Measurements from ENCODE around the gene COX18. TPM values are rescaled to one million over a fixed set of nuclear protein-coding genes. Genes with fewer than 3 reads are reported as not detected.

COX18 gene
- total RNA-seq, 2 experiments from 2014 or later = 25.7 to 26.8 TPM

- Mint-ChIP-seq H3K27me3 (peaks cover 10% of the 10 kb centered on the region), H3K4me1 (ENCODE audit: low read depth) (no peaks in the 10 kb centered on the region), H3K9me3 (peaks cover 3% of the 10 kb centered on the region), H3K36me3 (ENCODE audit: low read depth) (no peaks in the 10 kb centered on the region), H3K4me3 (no peak overlapping the region), H3K27ac (no peak overlapping the region)
- ChIA-PET CTCF (no interaction called here), POLR2A (no interaction called here)
- ATAC-seq = no peak
- TF ChIP-seq CTCF (IDR thresholded peaks at IDR 0.05) = no peak
- no peak for DNase-seq
- intact Hi-C loops (cut with micrococcal nuclease) = no loop called here
These were observed 57.9 kb downstream of the COX18 start for GRCh38 chr4:73011629-73011985.

GRCh38 chr4:73010789-73011628 lies 58.5 kb downstream of the COX18 start:
- intact Hi-C loops (cut with micrococcal nuclease) = no loop called here
- no peak for TF ChIP-seq CTCF (IDR thresholded peaks at IDR 0.05)
- H3K9me3 Mint-ChIP-seq = peaks cover 3% of the 10 kb centered on the region
- no peaks in the 10 kb centered on the region for H3K4me1 Mint-ChIP-seq (ENCODE audit: low read depth)
- POLR2A ChIA-PET = interaction anchor here (0.7 kb wide), 1 partner anchor 8 kb away, joined by 3 read pairs; no protein-coding TSS in a partner anchor
- peaks cover 10% of the 10 kb centered on the region for H3K27me3 Mint-ChIP-seq
- DNase-seq (no peak), ATAC-seq (no peak)
- H3K27ac Mint-ChIP-seq = no peak overlapping the region
- H3K4me3 Mint-ChIP-seq = no peak overlapping the region
- CTCF ChIA-PET = no interaction called here
- H3K36me3 Mint-ChIP-seq (ENCODE audit: low read depth) = no peaks in the 10 kb centered on the region

GRCh38 chr4:73007526-73008100 lies 61.9 kb downstream of the COX18 start:
- no peaks in the 10 kb centered on the region for H3K4me1 Mint-ChIP-seq (ENCODE audit: low read depth)
- peaks cover 22% of the 10 kb centered on the region for H3K27me3 Mint-ChIP-seq
- intact Hi-C loops (cut with micrococcal nuclease) = no loop called here
- no peak for TF ChIP-seq CTCF (IDR thresholded peaks at IDR 0.05)
- H3K4me3 Mint-ChIP-seq = no peak overlapping the region
- no peak overlapping the region for H3K27ac Mint-ChIP-seq
- no peak for ATAC-seq
- ChIA-PET POLR2A (no interaction called here), CTCF (no interaction called here)
- no peak for DNase-seq
- no peaks in the 10 kb centered on the region for H3K36me3 Mint-ChIP-seq (ENCODE audit: low read depth)
- peaks cover 3% of the 10 kb centered on the region for H3K9me3 Mint-ChIP-seq

GRCh38 chr4:73006286-73006990 lies 63.1 kb downstream of the COX18 start:
- ATAC-seq = no peak
- H3K27ac Mint-ChIP-seq = no peak overlapping the region
- intact Hi-C loops (cut with micrococcal nuclease) = no loop called here
- no peaks in the 10 kb centered on the region for H3K36me3 Mint-ChIP-seq (ENCODE audit: low read depth)
- no peak for DNase-seq
- H3K27me3 Mint-ChIP-seq = peaks cover 26% of the 10 kb centered on the region
- ChIA-PET CTCF (no interaction called here), POLR2A (no interaction called here)
- H3K4me1 Mint-ChIP-seq (ENCODE audit: low read depth) = no peaks in the 10 kb centered on the region
- H3K9me3 Mint-ChIP-seq = peaks cover 3% of the 10 kb centered on the region
- H3K4me3 Mint-ChIP-seq = no peak overlapping the region
- TF ChIP-seq CTCF (IDR thresholded peaks at IDR 0.05) = no peak

GRCh38 chr4:73005514-73005913 lies 64.0 kb downstream of the COX18 start:
- CTCF ChIA-PET = no interaction called here
- H3K27ac Mint-ChIP-seq = no peak overlapping the region
- no peaks in the 10 kb centered on the region for H3K36me3 Mint-ChIP-seq (ENCODE audit: low read depth)
- DNase-seq (no peak), ATAC-seq (no peak)
- no peak for TF ChIP-seq CTCF (IDR thresholded peaks at IDR 0.05)
- H3K27me3 Mint-ChIP-seq = peaks cover 31% of the 10 kb centered on the region
- peaks cover 3% of the 10 kb centered on the region for H3K9me3 Mint-ChIP-seq
- POLR2A ChIA-PET = no interaction called here
- H3K4me3 Mint-ChIP-seq = no peak overlapping the region
- no peaks in the 10 kb centered on the region for H3K4me1 Mint-ChIP-seq (ENCODE audit: low read depth)
- intact Hi-C loops (cut with micrococcal nuclease) = no loop called here

Measured in activated CD8-positive, alpha-beta T cell treated with anti-CD3 and anti-CD28 coated beads for 36 hours (primary cell).